Esophagus muscularis mucosa (tissue), 4 donors: Measurements from ENCODE around the gene SPEF1.

Experiments
- CTCF ChIP-seq, 3 experiments: fragments of 200-600 bp in 2 of 3; fragments of 450-650 bp in 1 of 3; sonication (generic) in 2 of 3; IDR thresholded peaks; one replicate each; pipeline ENCODE4 v1.5.1; 2017 to 2019; ENCODE audit warnings: antibody characterized with exemption in 3 of 3, mild to moderate bottlenecking in 2 of 3, moderate library complexity in 1 of 3
- EP300 ChIP-seq: sonication (generic); formaldehyde crosslinking; IDR thresholded peaks from one replicate; pipeline ENCODE4 v1.6.1; 2017; ENCODE audit warnings: antibody characterized with exemption
- POLR2A ChIP-seq: fragments of 450-650 bp; IDR thresholded peaks from one replicate; pipeline ENCODE4 v1.6.1; 2017; ENCODE audit warnings: antibody characterized with exemption, moderate library complexity, mild to moderate bottlenecking, low read depth
- POLR2AphosphoS5 ChIP-seq, 2 donors: sonication (generic); formaldehyde crosslinking; IDR thresholded peaks; one replicate each; pipeline ENCODE4 v1.6.1; 2017; ENCODE audit warnings: antibody characterized with exemption in 2 of 2

- TF ChIP-seq CTCF (IDR thresholded peaks at IDR 0.05): no peak
- no peak for TF ChIP-seq EP300
- no peak for TF ChIP-seq POLR2A
- TF ChIP-seq POLR2AphosphoS5 (IDR thresholded peaks at IDR 0.05): no peak
These were observed 1.8 kb upstream of the SPEF1 start for GRCh38 chr20:3783068-3783489.
